ENCODE measurements around the gene C11orf97. TPM values are rescaled to one million over a fixed set of nuclear protein-coding genes. Genes with fewer than 3 reads are reported as not detected.

C11orf97 gene
- total RNA-seq, result 2.5 TPM

GRCh38 chr11:94511932-94512781 is at the start of gene C11orf97:
C11orf97 (plus strand) TSS chr11:94512461; CDS start chr11:94512529, 68 bp downstream.

GRCh38 chr11:94493281-94494125 is 18.8 kb upstream of the C11orf97 start, which contains the start of the genes ANKRD49 and MRE11:
ANKRD49 (plus strand) TSS chr11:94493984; CDS start chr11:94496694, 2,710 bp downstream.
MRE11 (minus strand) TSS chr11:94493844; CDS start chr11:94492801, 1,043 bp downstream.

GRCh38 chr11:94543695-94544645 is 31.7 kb downstream of the C11orf97 start, which contains the start of gene FUT4:
FUT4 (plus strand) TSS chr11:94543921; CDS start chr11:94544134, 213 bp downstream.

GRCh38 chr11:94567181-94567670 is 55.0 kb downstream of the C11orf97 start, which contains the start of gene PIWIL4:
PIWIL4 (plus strand) TSS chr11:94567368; CDS start chr11:94567519, 151 bp downstream.

Small RNA genes within 50 kb of the gene (small RNA-seq; reads per million reads assigned to genes)
- 0.36 reads per million, percentile 34 among the genes with 10 or more reads in this experiment for gene MIR548L

Other genes starting within 250 kb of the C11orf97 start
- not detected for gene IZUMO1R, start 207.9 kb upstream of the C11orf97 start, total RNA-seq
- gene GPR83, start 111.0 kb upstream of the C11orf97 start, total RNA-seq, result 4.4 TPM
- 15.2 TPM for gene MRE11, start 18.6 kb upstream of the C11orf97 start, total RNA-seq
- gene ANKRD49, start 18.5 kb upstream of the C11orf97 start, total RNA-seq, result 18.0 TPM
- gene FUT4, start 31.5 kb downstream of the C11orf97 start, total RNA-seq, result 6.9 TPM
- gene PIWIL4, start 54.9 kb downstream of the C11orf97 start, total RNA-seq, result 5.5 TPM

Measured in diencephalon (tissue), 1 donor.